Esophagus squamous epithelium (tissue), 4 donors: Measurements from ENCODE around the gene OAT.

Experiments used
- POLR2A ChIP-seq, 4 donors: fragments of 450-650 bp; IDR thresholded peaks; one replicate each; pipeline ENCODE4 v1.6.1; 2017; ENCODE audit warnings: antibody characterized with exemption in 4 of 4, mild to moderate bottlenecking in 4 of 4, moderate library complexity in 3 of 4
- TF ChIP-seq, protein P1 (sequence below), 6 experiments: fragments of 450-650 bp in 4 of 6; fragments of 200-600 bp in 2 of 6; sonication (generic) in 2 of 6; IDR thresholded peaks; one replicate each; pipeline ENCODE4 v1.5.1; 2016 to 2019; ENCODE audit warnings: antibody characterized with exemption in 6 of 6, mild to moderate bottlenecking in 4 of 6, moderate library complexity in 4 of 6

DNA sequence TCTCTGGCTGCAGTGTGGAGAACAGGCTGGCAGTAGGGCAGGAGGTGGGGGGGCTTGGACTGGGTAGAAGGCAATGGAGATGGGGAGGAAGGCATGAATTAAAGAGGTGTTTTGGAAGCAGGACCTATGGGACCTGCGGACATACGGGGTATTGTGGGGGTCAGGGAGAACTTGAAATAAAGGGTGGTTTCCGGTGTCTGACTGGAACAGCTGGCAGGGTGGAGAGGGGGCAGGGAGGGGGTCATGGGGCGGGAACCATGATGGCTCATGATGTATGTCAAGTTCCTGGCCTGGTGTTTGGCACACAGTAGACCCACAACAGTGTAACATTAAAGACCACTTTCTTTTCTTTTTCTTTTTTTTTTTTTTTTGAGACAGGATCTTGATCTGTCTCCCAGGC is 48.4 kb upstream of the OAT start:
- TF ChIP-seq, protein P1, sequence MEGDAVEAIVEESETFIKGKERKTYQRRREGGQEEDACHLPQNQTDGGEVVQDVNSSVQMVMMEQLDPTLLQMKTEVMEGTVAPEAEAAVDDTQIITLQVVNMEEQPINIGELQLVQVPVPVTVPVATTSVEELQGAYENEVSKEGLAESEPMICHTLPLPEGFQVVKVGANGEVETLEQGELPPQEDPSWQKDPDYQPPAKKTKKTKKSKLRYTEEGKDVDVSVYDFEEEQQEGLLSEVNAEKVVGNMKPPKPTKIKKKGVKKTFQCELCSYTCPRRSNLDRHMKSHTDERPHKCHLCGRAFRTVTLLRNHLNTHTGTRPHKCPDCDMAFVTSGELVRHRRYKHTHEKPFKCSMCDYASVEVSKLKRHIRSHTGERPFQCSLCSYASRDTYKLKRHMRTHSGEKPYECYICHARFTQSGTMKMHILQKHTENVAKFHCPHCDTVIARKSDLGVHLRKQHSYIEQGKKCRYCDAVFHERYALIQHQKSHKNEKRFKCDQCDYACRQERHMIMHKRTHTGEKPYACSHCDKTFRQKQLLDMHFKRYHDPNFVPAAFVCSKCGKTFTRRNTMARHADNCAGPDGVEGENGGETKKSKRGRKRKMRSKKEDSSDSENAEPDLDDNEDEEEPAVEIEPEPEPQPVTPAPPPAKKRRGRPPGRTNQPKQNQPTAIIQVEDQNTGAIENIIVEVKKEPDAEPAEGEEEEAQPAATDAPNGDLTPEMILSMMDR (IDR thresholded peaks at IDR 0.05): no peak
- TF ChIP-seq POLR2A (IDR thresholded peaks at IDR 0.05): no peak
